Activated T-helper 1 cell treated with anti-CD3 and anti-CD28 coated beads, Interleukin-12 subunit alpha, Interleukin-12 subunit beta, Interleukin-2, Interleukin-4 antibody, amounts not matched to agents 30 ng/mL and 10 ng/mL and 1 ng/mL, durations not matched to agents 14 hours and 24 hours and 36 hours (primary cell): ENCODE results near the gene OSM. TPM values are rescaled to one million over a fixed set of nuclear protein-coding genes. Genes with fewer than 3 reads are reported as not detected.
A peak's percentile ranks its signal among the peaks of the same experiment; 100 is the strongest.

Experiments
- DNase-seq: peaks from one replicate; pipeline ENCODE4 v3.0.0; 2021; ENCODE audit warnings: low spot score
- H3K27ac Mint-ChIP-seq: one replicate; pipeline ENCODE4 v1.8.0; 2021; ENCODE audit warnings: mild to moderate bottlenecking, mixed read lengths
- H3K27me3 Mint-ChIP-seq: one replicate; pipeline ENCODE4 v1.8.0; 2022; ENCODE audit warnings: mild to moderate bottlenecking, moderate library complexity, mixed read lengths; ENCODE audit not compliant: insufficient read depth
- H3K36me3 Mint-ChIP-seq: one replicate; pipeline ENCODE4 v1.8.0; 2021; ENCODE audit warnings: low read depth, mixed read lengths
- H3K4me1 Mint-ChIP-seq: one replicate; pipeline ENCODE4 v1.8.0; 2021; ENCODE audit warnings: low read depth, mixed read lengths
- H3K4me3 Mint-ChIP-seq: one replicate; pipeline ENCODE4 v1.8.0; 2021; ENCODE audit warnings: mild to moderate bottlenecking, moderate library complexity, mixed read lengths
- H3K9me3 Mint-ChIP-seq: one replicate; pipeline ENCODE4 v1.8.0; 2021; ENCODE audit warnings: mixed read lengths
- intact Hi-C: fragments of 100-400 bp; cut with micrococcal nuclease; formaldehyde crosslinking; loops from one replicate; pipeline ENCODE4 v1.15.1; 2024
- total RNA-seq: library from RNA; stranded (reverse); gene quantifications from 2 replicates; pipeline ENCODE4 v1.2.3, GENCODE V29; 2022

Gene OSM
- total RNA-seq, 1 donor from 2014 or later: 78.3 TPM

DNA sequence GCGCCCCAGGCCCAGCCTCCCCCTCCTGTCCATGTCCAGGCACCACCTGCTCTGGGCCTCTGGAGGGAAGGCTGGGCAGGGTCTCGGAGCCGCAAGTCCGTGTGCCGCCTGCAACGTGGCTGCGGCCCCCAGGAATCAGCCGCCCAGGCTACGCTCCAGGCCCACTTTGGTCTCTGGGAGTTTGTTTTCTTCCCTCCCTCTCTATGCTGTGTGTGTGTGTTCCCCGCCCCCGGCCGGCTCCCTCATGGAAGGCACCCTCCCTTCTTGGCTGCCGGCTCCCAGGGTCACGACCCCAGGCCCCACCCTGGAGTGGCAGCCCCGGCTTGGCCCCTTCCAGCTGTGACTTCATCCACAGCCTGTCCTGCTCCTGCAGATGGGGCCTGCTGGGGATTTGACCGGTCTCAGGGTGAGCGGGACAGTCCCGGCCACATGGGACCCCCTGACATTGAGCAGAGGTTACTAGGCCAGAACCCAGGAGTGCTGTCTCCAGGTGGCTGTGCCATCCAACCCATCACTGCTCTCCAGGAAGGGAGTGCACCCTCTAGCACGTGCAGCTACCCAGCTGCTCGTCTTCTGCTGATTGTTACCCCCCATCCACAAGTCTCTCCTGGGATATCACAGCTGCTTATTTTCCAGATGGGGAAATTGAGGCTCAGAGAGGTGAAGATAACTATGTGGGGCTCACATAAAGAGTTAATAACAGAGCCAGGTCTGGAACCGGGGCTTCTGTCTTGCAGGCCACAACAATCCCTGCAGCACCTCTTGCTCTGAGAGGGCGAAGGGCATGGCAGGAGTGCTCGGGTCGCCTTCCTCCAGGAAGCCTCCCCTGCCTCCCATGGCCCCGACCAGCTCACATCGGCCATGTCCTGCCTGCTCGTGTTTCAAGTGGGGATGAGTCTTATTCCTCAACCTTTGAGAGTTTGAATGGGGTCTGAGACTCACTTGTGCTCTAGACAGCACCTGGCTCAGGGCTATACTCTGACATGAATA is 17.3 kb downstream of the OSM start:
- no peak for DNase-seq
- Mint-ChIP-seq H3K9me3 (no peaks in the 10 kb centered on the region), H3K4me3 (no peak overlapping the region), H3K27me3 (no peaks in the 10 kb centered on the region), H3K4me1 (peaks cover 58% of the 10 kb centered on the region), H3K27ac (peak overlapping the region; percentile 48), H3K36me3 (peaks cover 15% of the 10 kb centered on the region)
- intact Hi-C loops: loop anchor here (1.0 kb wide), 1 partner anchor 141 kb away; no protein-coding TSS in a partner anchor

DNA sequence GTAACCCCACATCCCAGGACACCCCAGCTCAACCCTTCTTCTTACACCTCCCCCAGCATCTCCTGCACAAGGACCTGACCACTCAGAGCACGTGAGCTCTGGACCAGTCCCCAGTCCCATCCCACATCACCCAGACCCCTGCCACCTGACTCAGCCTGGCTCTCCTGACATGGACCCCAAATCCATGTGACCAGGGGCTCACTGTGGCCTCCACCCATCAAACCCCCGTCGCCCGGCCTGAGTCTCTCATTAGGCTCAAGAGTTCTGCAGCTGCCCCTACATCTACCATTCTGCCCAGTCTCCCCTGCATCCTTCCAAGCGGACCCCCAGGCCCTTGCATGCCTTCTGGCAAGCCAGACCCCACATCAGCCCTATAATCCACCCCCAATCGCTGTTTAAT is 18.2 kb downstream of the OSM start:
- peak overlapping the region; percentile 51 for H3K4me3 Mint-ChIP-seq

GRCh38 chr22:30247974-30248373 is 18.7 kb downstream of the OSM start:
- peaks cover 28% of the 10 kb centered on the region for H3K36me3 Mint-ChIP-seq
- no peaks in the 10 kb centered on the region for H3K9me3 Mint-ChIP-seq
- H3K4me3 Mint-ChIP-seq: peak overlapping the region; percentile 51

More for the DNA sequence above, 18.2 kb downstream of the OSM start:
- H3K9me3 Mint-ChIP-seq: no peaks in the 10 kb centered on the region
- peak overlapping the region; percentile 49 for H3K27ac Mint-ChIP-seq
- peaks cover 24% of the 10 kb centered on the region for H3K36me3 Mint-ChIP-seq
- H3K27me3 Mint-ChIP-seq: no peaks in the 10 kb centered on the region
- peaks cover 67% of the 10 kb centered on the region for H3K4me1 Mint-ChIP-seq
- no peak for DNase-seq
- intact Hi-C loops: no loop called here

GRCh38 chr22:30247561-30247960 is 19.1 kb downstream of the OSM start:
- H3K36me3 Mint-ChIP-seq: peaks cover 32% of the 10 kb centered on the region
- H3K27ac Mint-ChIP-seq: peak overlapping the region; percentile 83
- H3K4me1 Mint-ChIP-seq: peaks cover 70% of the 10 kb centered on the region
- intact Hi-C loops: loop anchor here (2.0 kb wide), 1 partner anchor 27 kb away; no protein-coding TSS in a partner anchor
- no peak for DNase-seq
- H3K9me3 Mint-ChIP-seq: no peaks in the 10 kb centered on the region
- H3K4me3 Mint-ChIP-seq: peak overlapping the region; percentile 78
- H3K27me3 Mint-ChIP-seq: no peaks in the 10 kb centered on the region

More at GRCh38 chr22:30247974-30248373, 18.7 kb downstream of the OSM start:
- no peaks in the 10 kb centered on the region for H3K27me3 Mint-ChIP-seq
- peak overlapping the region; percentile 49 for H3K27ac Mint-ChIP-seq
- peaks cover 70% of the 10 kb centered on the region for H3K4me1 Mint-ChIP-seq
- DNase-seq: no peak
- intact Hi-C loops: loop anchor here (2.0 kb wide), 1 partner anchor 27 kb away; no protein-coding TSS in a partner anchor

- peak overlapping the region; percentile 83 for H3K27ac Mint-ChIP-seq
- peaks cover 65% of the 10 kb centered on the region for H3K4me1 Mint-ChIP-seq
- intact Hi-C loops: loop anchor here (1.0 to 2.0 kb wide), 7 partner anchors 19 to 88 kb away; partner anchors contain the start of genes CASTOR1 and OSM
- no peaks in the 10 kb centered on the region for H3K27me3 Mint-ChIP-seq
- no peak for DNase-seq
- peak overlapping the region; percentile 78 for H3K4me3 Mint-ChIP-seq
- no peaks in the 10 kb centered on the region for H3K9me3 Mint-ChIP-seq
- peaks cover 36% of the 10 kb centered on the region for H3K36me3 Mint-ChIP-seq
Observed at GRCh38 chr22:30246814-30247376, 19.8 kb downstream of the OSM start.

- intact Hi-C loops: loop anchor here (1.0 to 2.0 kb wide), 7 partner anchors 20 to 87 kb away; partner anchors contain the start of genes CASTOR1 and OSM
- peak within 1 kb of the TSS; percentile 100 for H3K4me3 Mint-ChIP-seq
- peak within 1 kb of the TSS; percentile 100 for H3K27ac Mint-ChIP-seq
- no peaks in the 10 kb centered on the region for H3K9me3 Mint-ChIP-seq
- H3K27me3 Mint-ChIP-seq: no peaks in the 10 kb centered on the region
- peaks cover 64% of the 10 kb centered on the region for H3K4me1 Mint-ChIP-seq
- H3K36me3 Mint-ChIP-seq: peaks cover 40% of the 10 kb centered on the region
- DNase-seq: peak; percentile 53
Observed at GRCh38 chr22:30245985-30246813, 20.5 kb downstream of the OSM start, which contains the start of gene LIF. LIF (minus strand) TSS chr22:30246759; CDS start chr22:30246695, 64 bp downstream.

DNA sequence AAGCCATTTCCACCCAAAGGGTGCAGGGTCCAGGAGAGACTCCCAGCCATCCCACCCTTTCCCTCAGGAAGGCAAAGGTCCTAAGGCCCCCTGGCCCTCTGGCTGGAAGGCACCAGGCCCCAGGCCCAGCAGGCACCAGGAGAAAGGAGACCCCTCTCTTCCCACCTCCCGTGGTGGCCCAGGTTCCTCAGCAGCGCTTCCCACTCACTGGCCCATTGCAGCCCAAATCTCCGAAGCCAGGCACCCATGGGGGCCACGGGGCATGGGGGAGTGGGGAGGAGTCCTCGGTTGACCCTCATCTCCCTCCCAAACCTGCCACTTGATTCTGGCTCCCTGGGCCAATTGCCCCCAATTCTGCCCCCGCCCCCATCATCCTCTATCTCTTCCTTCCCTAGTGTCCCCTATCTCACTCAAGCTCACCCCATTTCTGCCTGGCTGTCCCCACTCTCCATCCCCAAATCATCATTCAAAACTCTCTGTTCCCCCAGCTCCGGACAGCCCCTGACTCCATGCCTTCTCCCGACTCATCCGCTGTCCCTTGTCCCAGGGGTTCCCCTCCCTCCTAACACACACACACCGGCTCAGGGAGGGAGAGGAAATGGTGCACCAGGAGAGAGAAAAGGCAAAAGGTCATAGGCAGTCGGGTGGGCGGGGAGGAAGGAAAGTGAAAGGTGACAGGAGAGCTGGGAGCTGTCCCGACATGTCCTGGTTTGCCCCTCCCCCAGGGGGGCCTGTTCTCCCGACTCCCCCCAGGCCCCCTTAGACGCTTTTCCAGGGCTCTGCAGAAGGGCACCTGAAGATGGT is 21.3 kb downstream of the OSM start:
- DNase-seq: no peak
- no peaks in the 10 kb centered on the region for H3K9me3 Mint-ChIP-seq
- intact Hi-C loops: no loop called here
- peaks cover 48% of the 10 kb centered on the region for H3K36me3 Mint-ChIP-seq
- H3K4me1 Mint-ChIP-seq: peaks cover 71% of the 10 kb centered on the region
- H3K27me3 Mint-ChIP-seq: no peaks in the 10 kb centered on the region
- H3K27ac Mint-ChIP-seq: peak overlapping the region; percentile 100
- peak overlapping the region; percentile 100 for H3K4me3 Mint-ChIP-seq

- H3K9me3 Mint-ChIP-seq: no peaks in the 10 kb centered on the region
- H3K36me3 Mint-ChIP-seq: peaks cover 51% of the 10 kb centered on the region
- peak overlapping the region; percentile 100 for H3K27ac Mint-ChIP-seq
- DNase-seq: no peak
- H3K4me3 Mint-ChIP-seq: peak overlapping the region; percentile 100
- no peaks in the 10 kb centered on the region for H3K27me3 Mint-ChIP-seq
- H3K4me1 Mint-ChIP-seq: peaks cover 64% of the 10 kb centered on the region
- intact Hi-C loops: no loop called here
Observed at GRCh38 chr22:30244641-30245040, 22.0 kb downstream of the OSM start.

GRCh38 chr22:30244066-30244465 is 22.6 kb downstream of the OSM start:
- Mint-ChIP-seq H3K9me3 (no peaks in the 10 kb centered on the region), H3K27me3 (no peaks in the 10 kb centered on the region), H3K27ac (peak overlapping the region; percentile 100), H3K4me1 (peaks cover 64% of the 10 kb centered on the region), H3K36me3 (peaks cover 53% of the 10 kb centered on the region), H3K4me3 (peak overlapping the region; percentile 100)
- DNase-seq: no peak
- intact Hi-C loops: no loop called here

- H3K36me3 Mint-ChIP-seq: peaks cover 54% of the 10 kb centered on the region
Observed at GRCh38 chr22:30243661-30244060, 23.0 kb downstream of the OSM start.

GRCh38 chr22:30241576-30242371 is 24.9 kb downstream of the OSM start:
- intact Hi-C loops: no loop called here
- Mint-ChIP-seq H3K27ac (peak overlapping the region; percentile 100), H3K9me3 (no peaks in the 10 kb centered on the region), H3K27me3 (no peaks in the 10 kb centered on the region), H3K36me3 (peaks cover 55% of the 10 kb centered on the region), H3K4me3 (peak overlapping the region; percentile 100), H3K4me1 (peaks cover 63% of the 10 kb centered on the region)
- no peak for DNase-seq

More at GRCh38 chr22:30243661-30244060, 23.0 kb downstream of the OSM start:
- Mint-ChIP-seq H3K27ac (peak overlapping the region; percentile 100), H3K4me3 (peak overlapping the region; percentile 100), H3K9me3 (no peaks in the 10 kb centered on the region), H3K27me3 (no peaks in the 10 kb centered on the region), H3K4me1 (peaks cover 65% of the 10 kb centered on the region)
- intact Hi-C loops: loop anchor here (1.0 kb wide), 1 partner anchor 45 kb away; no protein-coding TSS in a partner anchor
- DNase-seq: no peak
